Spleen (tissue), 7 donors: Measurements from ENCODE around the gene RAET1G.

Experiments used
- CTCF ChIP-seq, 11 experiments: fragments of 200-600 bp in 7 of 11; fragments of 450-650 bp in 4 of 11; sonication (generic) in 4 of 11; IDR thresholded peaks in 8 of 11; conservative IDR thresholded peaks in 3 of 11; 1 replicate in 7 of 11; 2 replicates in 4 of 11; pipeline versions ENCODE4 v1.4.0 to v1.8.0; 2016 to 2021; ENCODE audit warnings: antibody characterized with exemption in 11 of 11, inconsistent platforms in 4 of 11, mild to moderate bottlenecking in 1 of 11
- POLR2A ChIP-seq, 3 donors: fragments of 450-650 bp; IDR thresholded peaks; one replicate each; pipeline ENCODE4 v1.5.1; 2017; ENCODE audit warnings: antibody characterized with exemption in 3 of 3, mild to moderate bottlenecking in 1 of 3
- POLR2AphosphoS5 ChIP-seq, 3 donors: sonication (generic); formaldehyde crosslinking; IDR thresholded peaks; one replicate each; pipeline ENCODE4 v1.5.1; 2017; ENCODE audit warnings: antibody characterized with exemption in 3 of 3
- donor health status: DM: no; HTN: no; CAD: no; lungs with moderate emphysema.
- donor health status: DM: no; HTN: no; CAD: no.
- donor health status: DM: no; HTN: no; CAD: no.

- TF ChIP-seq CTCF (IDR thresholded peaks at IDR 0.05 in 8 of 11, conservative IDR thresholded peaks at IDR 0.05 in 3 of 11) (no peak), POLR2A (IDR thresholded peaks at IDR 0.05) (no peak), POLR2AphosphoS5 (IDR thresholded peaks at IDR 0.05) (no peak)
Observed at GRCh38 chr6:149940672-149940982, 17.7 kb upstream of the RAET1G start.
